ENCODE measurements around the gene IER5L. TPM values are rescaled to one million over a fixed set of nuclear protein-coding genes. Genes with fewer than 3 reads are reported as not detected.

Gene IER5L
- total and polyA plus RNA-seq, 2 donors (not counting 3 experiments of a cell fraction or from before 2014, with no cell fraction given) = 5.3 to 12.3 TPM

DNA sequence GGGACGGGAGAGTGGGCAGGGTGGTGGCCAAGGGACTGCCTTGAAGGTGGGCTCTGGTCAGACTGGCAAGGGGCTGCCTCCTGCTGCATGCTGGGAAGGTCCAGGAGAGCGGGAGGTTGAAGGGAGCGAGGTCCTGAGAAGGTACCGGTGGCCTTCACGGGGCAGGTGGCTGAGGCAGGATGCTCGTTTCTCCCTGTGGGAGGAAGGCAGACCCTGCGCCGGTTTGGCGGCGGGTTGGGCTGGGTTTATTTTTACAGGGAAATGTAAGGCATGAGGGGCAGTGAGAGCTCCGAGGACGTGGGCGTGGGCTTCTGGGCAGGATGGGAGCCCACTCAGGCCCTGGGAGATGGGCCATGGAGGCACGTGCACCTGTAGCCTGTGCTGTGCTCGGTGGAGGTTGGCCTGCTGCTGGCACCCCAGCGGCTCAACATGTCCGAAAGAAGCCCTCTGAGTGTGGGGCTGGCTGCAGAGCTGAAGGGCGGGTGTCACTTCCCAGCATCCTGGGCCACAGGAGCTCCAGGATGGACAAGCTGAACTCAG, 27.3 kb downstream of the IER5L start:
- no peak for TF ChIP-seq JUN (IDR thresholded peaks at IDR 0.05; ENCODE audit: borderline replicate concordance, insufficient read depth, insufficient read length, low read depth)
- no peak for TF ChIP-seq MYC (IDR thresholded peaks at IDR 0.05; ENCODE audit: low read depth, low read length)
- TF ChIP-seq, protein P1, sequence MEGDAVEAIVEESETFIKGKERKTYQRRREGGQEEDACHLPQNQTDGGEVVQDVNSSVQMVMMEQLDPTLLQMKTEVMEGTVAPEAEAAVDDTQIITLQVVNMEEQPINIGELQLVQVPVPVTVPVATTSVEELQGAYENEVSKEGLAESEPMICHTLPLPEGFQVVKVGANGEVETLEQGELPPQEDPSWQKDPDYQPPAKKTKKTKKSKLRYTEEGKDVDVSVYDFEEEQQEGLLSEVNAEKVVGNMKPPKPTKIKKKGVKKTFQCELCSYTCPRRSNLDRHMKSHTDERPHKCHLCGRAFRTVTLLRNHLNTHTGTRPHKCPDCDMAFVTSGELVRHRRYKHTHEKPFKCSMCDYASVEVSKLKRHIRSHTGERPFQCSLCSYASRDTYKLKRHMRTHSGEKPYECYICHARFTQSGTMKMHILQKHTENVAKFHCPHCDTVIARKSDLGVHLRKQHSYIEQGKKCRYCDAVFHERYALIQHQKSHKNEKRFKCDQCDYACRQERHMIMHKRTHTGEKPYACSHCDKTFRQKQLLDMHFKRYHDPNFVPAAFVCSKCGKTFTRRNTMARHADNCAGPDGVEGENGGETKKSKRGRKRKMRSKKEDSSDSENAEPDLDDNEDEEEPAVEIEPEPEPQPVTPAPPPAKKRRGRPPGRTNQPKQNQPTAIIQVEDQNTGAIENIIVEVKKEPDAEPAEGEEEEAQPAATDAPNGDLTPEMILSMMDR (IDR thresholded peaks at IDR 0.05; ENCODE audit: extremely low read depth in 1 of 2, insufficient read depth in 1 of 2, low read depth in 1 of 2, low read length in 2 of 2) = no peak
- TF ChIP-seq, protein P2, sequence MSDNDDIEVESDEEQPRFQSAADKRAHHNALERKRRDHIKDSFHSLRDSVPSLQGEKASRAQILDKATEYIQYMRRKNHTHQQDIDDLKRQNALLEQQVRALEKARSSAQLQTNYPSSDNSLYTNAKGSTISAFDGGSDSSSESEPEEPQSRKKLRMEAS (IDR thresholded peaks at IDR 0.05; ENCODE audit: insufficient read depth, insufficient read length) = no peak
- no peak for TF ChIP-seq EZH2 (IDR thresholded peaks at IDR 0.05; ENCODE audit: borderline replicate concordance, low read depth, low read length, severe bottlenecking)
- no peak for TF ChIP-seq POLR2A (IDR thresholded peaks at IDR 0.05; ENCODE audit: low read depth, low read length)
- no peak for TF ChIP-seq FOS (IDR thresholded peaks at IDR 0.05; ENCODE audit: borderline replicate concordance, insufficient read depth, low read length)
- no peak for TF ChIP-seq GATA2 (IDR thresholded peaks at IDR 0.05; ENCODE audit: insufficient read depth, insufficient read length, low read depth, low read length)
- no peak for TF ChIP-seq POLR2AphosphoS5 (IDR thresholded peaks at IDR 0.05; ENCODE audit: insufficient read depth, low read depth, low read length)
- Histone ChIP-seq H3K79me2 (ENCODE audit: control insufficient read depth, insufficient read depth, low read length) (no peaks in the 10 kb centered on the region), H3K36me3 (ENCODE audit: control insufficient read depth in 2 of 2, extremely low read depth in 1 of 2, insufficient read depth in 2 of 2, low read length in 2 of 2) (no peaks in the 10 kb centered on the region), H3K9ac (replicated peaks; ENCODE audit: extremely low read depth, insufficient read depth, low read length) (no peak overlapping the region), H3K27ac (ENCODE audit: insufficient read depth, low read depth, low read length) (no peak overlapping the region), H4K20me1 (replicated peaks; ENCODE audit: control insufficient read depth, extremely low read depth, insufficient read depth, low read length) (no peaks in the 10 kb centered on the region), H3K27me3 (ENCODE audit: control insufficient read depth in 2 of 2, insufficient read depth in 2 of 2, low read length in 2 of 2) (no peaks in the 10 kb centered on the region), H3K9me3 (replicated peaks; ENCODE audit: control insufficient read depth, insufficient read depth, low read length) (no peaks in the 10 kb centered on the region), H3K9me1 (replicated peaks; ENCODE audit: control insufficient read depth, extremely low read depth, insufficient read depth, low read length) (no peaks in the 10 kb centered on the region), H2AFZ (ENCODE audit: low read depth, low read length) (no peak overlapping the region), H3K4me1 (ENCODE audit: control insufficient read depth, extremely low read depth, insufficient read depth, low read length) (peaks cover under 1% of the 10 kb centered on the region), H3K4me3 (replicated peaks in 1 of 3; ENCODE audit: insufficient read depth in 1 of 3, low read depth in 1 of 3, low read length in 3 of 3) (no peak overlapping the region), H3K4me2 (ENCODE audit: insufficient read depth, low read length) (no peak overlapping the region)
- FAIRE-seq = no peak
- no TSS peak for BruUV-seq (replicated peaks)
- intact Hi-C loops (cut with micrococcal nuclease) = no loop called here
- POLR2A ChIA-PET = interaction anchor here (1.2 kb wide), 1 partner anchor 24 kb away, joined by 11 read pairs; no protein-coding TSS in a partner anchor
- dilution Hi-C loops (cut with MboI; ENCODE audit: extremely low pct_ligation_motif_present, low sequenced_read_pairs) = no loop called here
- CTCF ChIA-PET = interaction anchor here (1.0 to 2.2 kb wide), 3 partner anchors 8 to 23 kb away, joined by 3 to 9 read pairs (median 4); no protein-coding TSS in a partner anchor
- no peak for DNase-seq (ENCODE audit: low read depth, low spot score)

Data from endothelial cell of umbilical vein (primary cell).